PC-3 (cell line): ENCODE data around the gene UBE2B. TPM values are rescaled to one million over a fixed set of nuclear protein-coding genes. Genes with fewer than 3 reads are reported as not detected.

Experiments used
- ATAC-seq: fragments of 200-7000 bp; cut with Tn5 transposase; 2 replicates; pipeline ENCODE4 v1.9.1; 2020; ENCODE audit warnings: mild to moderate bottlenecking, moderate library complexity
- BruUV-seq: library from RNA; stranded (reverse); fragments of 400-500 nt; replicated peaks from 2 replicates; lab custom pipeline; 2021; lab: Mats Ljungman, UMichigan
- CTCF ChIA-PET: fragments of 300-600 bp; sonication (Branson Sonifier 250); formaldehyde crosslinking; loops from one replicate; lab custom pipeline; 2022; ENCODE audit warnings: antibody characterized with exemption; lab: Charles Lee
- POLR2A ChIA-PET: fragments of 300-600 bp; sonication (Branson Sonifier 250); formaldehyde crosslinking; loops from one replicate; lab custom pipeline; 2022; ENCODE audit warnings: antibody characterized with exemption; ENCODE audit not compliant: unreplicated experiment; lab: Charles Lee
- DNase-seq: peaks from one replicate; pipeline ENCODE4 v3.0.0-alpha.2; 2015
- H2AFZ ChIP-seq: fragments of 300-600 bp; sonication (generic); 2 replicates; pipeline ENCODE4 v1.6.0; 2016; ENCODE audit warnings: antibody characterized with exemption, low read length
- H3F3A ChIP-seq: fragments of 300-600 bp; sonication (generic); one replicate; pipeline ENCODE4 v1.6.0; 2017; ENCODE audit warnings: antibody characterized with exemption, low read length, control low read depth, mild to moderate bottlenecking; ENCODE audit not compliant: unreplicated experiment
- H3K27ac ChIP-seq: fragments of 300-600 bp; sonication (generic); 2 replicates; pipeline ENCODE4 v1.5.1; 2016; ENCODE audit warnings: mild to moderate bottlenecking, low read length
- H3K27me3 ChIP-seq: fragments of 300-600 bp; sonication (generic); 2 replicates; pipeline ENCODE4 v1.6.1; 2016; ENCODE audit warnings: low read length, mixed read lengths
- H3K36me3 ChIP-seq: fragments of 300-600 bp; sonication (generic); 2 replicates; pipeline ENCODE4 v1.6.1; 2016; ENCODE audit warnings: low read depth, mixed run types, low read length, mixed read lengths
- H3K4me1 ChIP-seq: fragments of 300-600 bp; sonication (generic); 2 replicates; pipeline ENCODE4 v1.5.1; 2016; ENCODE audit warnings: low read length; ENCODE audit not compliant: insufficient read depth
- H3K4me2 ChIP-seq: fragments of 300-600 bp; sonication (generic); 2 replicates; pipeline ENCODE4 v1.6.0; 2016; ENCODE audit warnings: low read length
- H3K4me3 ChIP-seq: fragments of 300-600 bp; sonication (generic); 2 replicates; pipeline ENCODE4 v1.5.1; 2016; ENCODE audit warnings: mild to moderate bottlenecking, low read length, mixed read lengths
- H3K79me2 ChIP-seq: fragments of 300-600 bp; sonication (generic); 2 replicates; pipeline ENCODE4 v1.6.1; 2017; ENCODE audit warnings: low read length, mixed read lengths
- H3K9ac ChIP-seq: fragments of 300-600 bp; sonication (generic); 2 replicates; pipeline ENCODE4 v1.6.0; 2016; ENCODE audit warnings: mild to moderate bottlenecking, low read length
- H3K9me2 ChIP-seq: fragments of 300-600 bp; sonication (generic); replicated peaks from 2 replicates; pipeline ENCODE4 v1.6.1; 2016; ENCODE audit warnings: mixed run types, low read length, mixed read lengths
- H3K9me3 ChIP-seq: fragments of 300-600 bp; sonication (generic); 2 replicates; pipeline ENCODE4 v1.6.1; 2016; ENCODE audit warnings: low read length, mixed read lengths
- H4K20me1 ChIP-seq: fragments of 300-600 bp; sonication (generic); 2 replicates; pipeline ENCODE4 v1.6.1; 2016; ENCODE audit warnings: low read length, mixed read lengths
- EZH2 ChIP-seq: fragments of 300-600 bp; sonication (generic); IDR thresholded peaks from one replicate; pipeline ENCODE4 v1.6.1; 2017; ENCODE audit warnings: antibody characterized with exemption, mild to moderate bottlenecking, low read length; ENCODE audit not compliant: unreplicated experiment
- EZH2phosphoT487 ChIP-seq: fragments of 300-600 bp; sonication (generic); IDR thresholded peaks from 2 replicates; pipeline ENCODE4 v1.6.1; 2018; ENCODE audit warnings: mild to moderate bottlenecking, antibody characterized with exemption, low read length, borderline replicate concordance
- intact Hi-C: fragments of 100-400 bp; cut with micrococcal nuclease; formaldehyde crosslinking; loops from 2 replicates; pipeline ENCODE4 v1.9.0; 2023
- total RNA-seq: library from RNA; depleted of rRNA; stranded (reverse); fragments of >200 nt; gene quantifications from 2 replicates; pipeline ENCODE4 v1.2.3, GENCODE V29; 2014
- TF ChIP-seq, protein P1 (sequence below): fragments of 300-600 bp; sonication (generic); conservative IDR thresholded peaks from 2 replicates; pipeline ENCODE4 v1.5.1; 2017; ENCODE audit warnings: antibody characterized with exemption, low read depth, mild to moderate bottlenecking, low read length

UBE2B gene
- total RNA-seq, 1 experiment from 2014 or later = 9.5 TPM

DNA sequence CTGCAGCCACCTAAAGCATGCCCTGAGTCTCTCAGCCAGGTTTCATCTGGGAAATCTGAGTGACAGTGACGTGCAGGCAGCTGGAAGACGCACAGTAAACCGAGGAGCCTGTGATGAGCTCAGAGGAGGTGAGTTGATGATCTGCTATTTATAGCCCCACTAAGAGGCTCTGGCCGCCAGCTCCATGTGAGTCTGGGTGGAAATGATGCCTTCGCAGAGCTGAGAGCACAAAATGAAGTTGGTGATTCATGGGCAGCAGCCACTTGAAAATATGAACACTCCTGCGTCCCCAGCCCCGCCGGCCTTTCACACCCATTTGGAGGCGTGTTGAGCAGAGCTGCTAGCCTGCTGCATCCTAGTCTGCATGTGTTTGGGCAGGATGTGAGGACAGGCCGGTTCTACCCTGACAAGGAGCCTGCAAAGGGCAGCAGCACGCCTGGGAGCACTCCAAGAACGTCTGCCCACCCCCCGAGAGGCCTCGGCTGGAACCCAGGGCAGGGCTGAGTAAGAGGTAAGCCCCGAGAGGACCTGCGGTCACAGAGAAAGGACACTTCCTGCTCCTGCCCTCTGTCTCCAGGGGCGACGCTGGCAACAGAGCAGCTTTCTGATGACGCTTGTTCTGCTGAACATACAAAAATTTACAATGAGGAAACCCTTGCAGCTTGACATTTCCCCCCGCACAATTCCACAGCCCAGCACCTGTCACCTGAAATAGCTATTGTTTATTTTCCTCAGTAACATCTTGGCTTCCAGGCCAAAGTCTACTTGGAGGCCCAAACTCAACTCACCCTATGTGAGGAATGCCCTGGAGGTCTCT lies 65.4 kb downstream of the UBE2B start:
- Histone ChIP-seq H3K4me1 (peaks cover 52% of the 10 kb centered on the region), H2AFZ (peak overlapping the region; percentile 45; the same call in 1 of the 2 replicates), H3K9ac (peak overlapping the region; percentile 78), H3F3A (no peaks in the 10 kb centered on the region), H3K4me2 (peak overlapping the region; percentile 78), H4K20me1 (no peaks in the 10 kb centered on the region), H3K27ac (peak overlapping the region; percentile 99), H3K4me3 (peak overlapping the region; percentile 42; the same call in 1 of the 2 replicates), H3K9me3 (no peaks in the 10 kb centered on the region), H3K9me2 (no peaks in the 10 kb centered on the region), H3K79me2 (no peaks in the 10 kb centered on the region), H3K27me3 (no peaks in the 10 kb centered on the region), H3K36me3 (no peaks in the 10 kb centered on the region)
- CTCF ChIA-PET = interaction anchor here (0.5 to 1.2 kb wide), 3 partner anchors 29 to 161 kb away, joined by 3 to 7 read pairs (median 4); no protein-coding TSS in a partner anchor
- no TSS peak for BruUV-seq
- POLR2A ChIA-PET = interaction anchor here (0.6 to 0.8 kb wide), 2 partner anchors 41 to 88 kb away, joined by 3 to 7 read pairs; no protein-coding TSS in a partner anchor
- DNase-seq (peak; percentile 86), ATAC-seq (peak; percentile 82)
- intact Hi-C loops = loop anchor here (5.0 kb wide), 1 partner anchor 76 kb away; no protein-coding TSS in a partner anchor
- TF ChIP-seq, protein P1, sequence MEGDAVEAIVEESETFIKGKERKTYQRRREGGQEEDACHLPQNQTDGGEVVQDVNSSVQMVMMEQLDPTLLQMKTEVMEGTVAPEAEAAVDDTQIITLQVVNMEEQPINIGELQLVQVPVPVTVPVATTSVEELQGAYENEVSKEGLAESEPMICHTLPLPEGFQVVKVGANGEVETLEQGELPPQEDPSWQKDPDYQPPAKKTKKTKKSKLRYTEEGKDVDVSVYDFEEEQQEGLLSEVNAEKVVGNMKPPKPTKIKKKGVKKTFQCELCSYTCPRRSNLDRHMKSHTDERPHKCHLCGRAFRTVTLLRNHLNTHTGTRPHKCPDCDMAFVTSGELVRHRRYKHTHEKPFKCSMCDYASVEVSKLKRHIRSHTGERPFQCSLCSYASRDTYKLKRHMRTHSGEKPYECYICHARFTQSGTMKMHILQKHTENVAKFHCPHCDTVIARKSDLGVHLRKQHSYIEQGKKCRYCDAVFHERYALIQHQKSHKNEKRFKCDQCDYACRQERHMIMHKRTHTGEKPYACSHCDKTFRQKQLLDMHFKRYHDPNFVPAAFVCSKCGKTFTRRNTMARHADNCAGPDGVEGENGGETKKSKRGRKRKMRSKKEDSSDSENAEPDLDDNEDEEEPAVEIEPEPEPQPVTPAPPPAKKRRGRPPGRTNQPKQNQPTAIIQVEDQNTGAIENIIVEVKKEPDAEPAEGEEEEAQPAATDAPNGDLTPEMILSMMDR = no peak
- TF ChIP-seq EZH2phosphoT487 (no peak), EZH2 (no peak)

DNA sequence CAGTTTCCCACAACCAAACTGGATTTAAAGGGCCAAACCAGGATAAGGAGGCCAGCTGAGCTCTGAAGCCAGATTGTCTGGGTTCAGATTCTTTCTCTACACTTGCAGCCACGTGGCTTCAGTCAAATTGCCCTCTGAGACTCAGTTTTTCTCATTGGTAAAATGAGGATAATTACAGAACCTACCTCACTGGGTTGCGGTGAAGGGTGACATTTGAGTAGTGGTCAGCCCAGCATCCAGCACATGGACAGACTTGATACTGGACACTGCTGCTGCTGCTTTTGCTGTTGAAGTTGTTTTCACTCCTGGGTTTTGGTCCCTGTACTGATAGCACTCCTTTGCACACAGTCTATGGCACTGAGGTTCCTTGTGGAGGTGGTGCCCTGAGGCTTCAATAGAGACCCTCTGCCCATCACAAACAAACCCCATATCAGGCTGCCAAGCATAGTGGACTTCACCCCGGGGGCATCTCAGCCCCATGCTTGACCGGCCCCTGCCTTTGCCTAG lies 66.0 kb downstream of the UBE2B start:
- TF ChIP-seq EZH2 (no peak), EZH2phosphoT487 (no peak)
- TF ChIP-seq, protein P1 = no peak
- H3K4me1 ChIP-seq = peaks cover 52% of the 10 kb centered on the region
- no peak overlapping the region for H3K4me3 ChIP-seq
- H3K9me2 ChIP-seq = no peaks in the 10 kb centered on the region
- CTCF ChIA-PET = interaction anchor here (1.1 to 1.2 kb wide), 2 partner anchors 29 to 150 kb away, joined by 3 to 4 read pairs; no protein-coding TSS in a partner anchor
- H3K9ac ChIP-seq = peak overlapping the region; percentile 78
- peak overlapping the region; percentile 78 for H3K4me2 ChIP-seq
- H3K27me3 ChIP-seq = no peaks in the 10 kb centered on the region
- POLR2A ChIA-PET = interaction anchor here (0.6 kb wide), 1 partner anchor 40 kb away, joined by 3 read pairs; no protein-coding TSS in a partner anchor
- H3K27ac ChIP-seq = peak overlapping the region; percentile 99
- ATAC-seq = no peak
- intact Hi-C loops = loop anchor here (5.0 kb wide), 1 partner anchor 75 kb away; no protein-coding TSS in a partner anchor
- H3K36me3 ChIP-seq = no peaks in the 10 kb centered on the region
- H3K9me3 ChIP-seq = no peaks in the 10 kb centered on the region
- H3F3A ChIP-seq = no peaks in the 10 kb centered on the region
- BruUV-seq = TSS peak; percentile 100
- no peaks in the 10 kb centered on the region for H4K20me1 ChIP-seq
- no peak overlapping the region for H2AFZ ChIP-seq
- no peak for DNase-seq
- no peaks in the 10 kb centered on the region for H3K79me2 ChIP-seq
